Spleen (tissue), 7 donors: ENCODE data around the gene DCBLD1.

Experiments
- POLR2A ChIP-seq, 3 donors: fragments of 450-650 bp; IDR thresholded peaks; one replicate each; pipeline ENCODE4 v1.5.1; 2017; ENCODE audit warnings: antibody characterized with exemption in 3 of 3, mild to moderate bottlenecking in 1 of 3
- POLR2AphosphoS5 ChIP-seq, 3 donors: sonication (generic); formaldehyde crosslinking; IDR thresholded peaks; one replicate each; pipeline ENCODE4 v1.5.1; 2017; ENCODE audit warnings: antibody characterized with exemption in 3 of 3
- TF ChIP-seq, protein P1 (sequence below), 11 experiments: fragments of 200-600 bp in 7 of 11; fragments of 450-650 bp in 4 of 11; sonication (generic) in 4 of 11; IDR thresholded peaks in 8 of 11; conservative IDR thresholded peaks in 3 of 11; 1 replicate in 7 of 11; 2 replicates in 4 of 11; pipeline versions ENCODE4 v1.4.0 to v1.8.0; 2016 to 2021; ENCODE audit warnings: antibody characterized with exemption in 11 of 11, inconsistent platforms in 4 of 11, mild to moderate bottlenecking in 1 of 11
- donor health status: DM: no; HTN: no; CAD: no; lungs with moderate emphysema.
- donor health status: DM: no; HTN: no; CAD: no.
- donor health status: DM: no; HTN: no; CAD: no.

- TF ChIP-seq, protein P1, sequence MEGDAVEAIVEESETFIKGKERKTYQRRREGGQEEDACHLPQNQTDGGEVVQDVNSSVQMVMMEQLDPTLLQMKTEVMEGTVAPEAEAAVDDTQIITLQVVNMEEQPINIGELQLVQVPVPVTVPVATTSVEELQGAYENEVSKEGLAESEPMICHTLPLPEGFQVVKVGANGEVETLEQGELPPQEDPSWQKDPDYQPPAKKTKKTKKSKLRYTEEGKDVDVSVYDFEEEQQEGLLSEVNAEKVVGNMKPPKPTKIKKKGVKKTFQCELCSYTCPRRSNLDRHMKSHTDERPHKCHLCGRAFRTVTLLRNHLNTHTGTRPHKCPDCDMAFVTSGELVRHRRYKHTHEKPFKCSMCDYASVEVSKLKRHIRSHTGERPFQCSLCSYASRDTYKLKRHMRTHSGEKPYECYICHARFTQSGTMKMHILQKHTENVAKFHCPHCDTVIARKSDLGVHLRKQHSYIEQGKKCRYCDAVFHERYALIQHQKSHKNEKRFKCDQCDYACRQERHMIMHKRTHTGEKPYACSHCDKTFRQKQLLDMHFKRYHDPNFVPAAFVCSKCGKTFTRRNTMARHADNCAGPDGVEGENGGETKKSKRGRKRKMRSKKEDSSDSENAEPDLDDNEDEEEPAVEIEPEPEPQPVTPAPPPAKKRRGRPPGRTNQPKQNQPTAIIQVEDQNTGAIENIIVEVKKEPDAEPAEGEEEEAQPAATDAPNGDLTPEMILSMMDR (IDR thresholded peaks at IDR 0.05 in 8 of 11, conservative IDR thresholded peaks at IDR 0.05 in 3 of 11): no peak
- TF ChIP-seq POLR2A (IDR thresholded peaks at IDR 0.05) (no peak), POLR2AphosphoS5 (IDR thresholded peaks at IDR 0.05) (no peak)
Measured at GRCh38 chr6:117558818-117559217, 76.3 kb downstream of the DCBLD1 start.
